Caco-2 (cell line): Measurements from ENCODE around the gene RAD51B. TPM values are rescaled to one million over a fixed set of nuclear protein-coding genes. Genes with fewer than 3 reads are reported as not detected.
A peak's percentile ranks its signal among the peaks of the same experiment; 100 is the strongest.

Experiments used
- BruUV-seq: library from RNA; stranded (reverse); fragments of 400-500 nt; replicated peaks from 2 replicates; lab custom pipeline; 2021; lab: Mats Ljungman, UMichigan
- CTCF ChIA-PET: fragments of 300-600 bp; sonication (Branson Sonifier 250); formaldehyde crosslinking; loops from one replicate; lab custom pipeline; 2022; ENCODE audit warnings: antibody characterized with exemption; lab: Charles Lee
- POLR2A ChIA-PET: fragments of 300-600 bp; sonication (Branson Sonifier 250); formaldehyde crosslinking; loops from one replicate; lab custom pipeline; 2022; ENCODE audit warnings: antibody characterized with exemption; lab: Charles Lee
- DNase-seq, 2 experiments: peaks; one replicate each; pipeline versions ENCODE4 v3.0.0 to v3.0.0-alpha.2; 2020 to 2022
- H3K27me3 ChIP-seq: replicated peaks from 2 replicates; pipeline ENCODE4 v1.6.0; 2011; ENCODE audit warnings: low read length; ENCODE audit not compliant: control insufficient read depth, insufficient read depth
- H3K36me3 ChIP-seq: 2 replicates; pipeline ENCODE4 v1.5.1; 2011; ENCODE audit warnings: low read length; ENCODE audit not compliant: control insufficient read depth, insufficient read depth
- H3K4me1 ChIP-seq: fragments of 250-450 bp; sonication (Bioruptor Pico); 2 replicates; pipeline ENCODE4 v1.5.1; 2020; ENCODE audit warnings: mild to moderate bottlenecking
- H3K4me3 ChIP-seq: 2 replicates; pipeline ENCODE4 v1.5.1; 2011; ENCODE audit warnings: low read depth, mild to moderate bottlenecking, control low read depth, low read length
- H3K9me3 ChIP-seq: fragments of 250-450 bp; sonication (Bioruptor Pico); 2 replicates; pipeline ENCODE4 v1.5.1; 2020; ENCODE audit warnings: mild to moderate bottlenecking, moderate library complexity
- H3K27ac Mint-ChIP-seq: one replicate; pipeline ENCODE4 v1.8.0; 2022; ENCODE audit warnings: mixed read lengths; ENCODE audit not compliant: unreplicated experiment
- H3K27me3 Mint-ChIP-seq: one replicate; pipeline ENCODE4 v1.8.0; 2022; ENCODE audit warnings: mixed read lengths; ENCODE audit not compliant: insufficient read depth, unreplicated experiment
- H3K36me3 Mint-ChIP-seq: one replicate; pipeline ENCODE4 v1.8.0; 2022; ENCODE audit warnings: mild to moderate bottlenecking, mixed read lengths; ENCODE audit not compliant: insufficient read depth, unreplicated experiment
- H3K4me1 Mint-ChIP-seq: one replicate; pipeline ENCODE4 v1.8.0; 2022; ENCODE audit warnings: low read depth, mixed read lengths; ENCODE audit not compliant: unreplicated experiment
- H3K4me3 Mint-ChIP-seq: one replicate; pipeline ENCODE4 v1.8.0; 2022; ENCODE audit warnings: mild to moderate bottlenecking, moderate library complexity, mixed read lengths; ENCODE audit not compliant: unreplicated experiment
- H3K9me3 Mint-ChIP-seq: one replicate; pipeline ENCODE4 v1.8.0; 2022; ENCODE audit warnings: mixed read lengths; ENCODE audit not compliant: unreplicated experiment
- intact Hi-C: fragments of 100-400 bp; cut with micrococcal nuclease; formaldehyde crosslinking; loops from one replicate; pipeline ENCODE4 v1.10.0; 2022; ENCODE audit not compliant: unreplicated experiment
- total RNA-seq: library from RNA; stranded (reverse); gene quantifications from 2 replicates; pipeline ENCODE4 v1.2.3, GENCODE V29; 2022
- TF ChIP-seq, protein P1 (sequence below), 2 experiments: fragments of 200-600 bp in 1 of 2; IDR thresholded peaks; 1 replicate in 1 of 2; 2 replicates in 1 of 2; pipeline versions ENCODE4 v1.5.1 to v1.8.0; 2011 to 2022; ENCODE audit warnings: antibody characterized with exemption in 1 of 2, control low read depth in 1 of 2, inconsistent platforms in 1 of 2, low read depth in 1 of 2, low read length in 1 of 2, mild to moderate bottlenecking in 1 of 2, moderate library complexity in 1 of 2; ENCODE audit not compliant: insufficient read depth in 1 of 2, severe bottlenecking in 1 of 2, unreplicated experiment in 1 of 2

RAD51B gene
- total RNA-seq, 1 experiment from 2014 or later, result 16.7 TPM

DNA sequence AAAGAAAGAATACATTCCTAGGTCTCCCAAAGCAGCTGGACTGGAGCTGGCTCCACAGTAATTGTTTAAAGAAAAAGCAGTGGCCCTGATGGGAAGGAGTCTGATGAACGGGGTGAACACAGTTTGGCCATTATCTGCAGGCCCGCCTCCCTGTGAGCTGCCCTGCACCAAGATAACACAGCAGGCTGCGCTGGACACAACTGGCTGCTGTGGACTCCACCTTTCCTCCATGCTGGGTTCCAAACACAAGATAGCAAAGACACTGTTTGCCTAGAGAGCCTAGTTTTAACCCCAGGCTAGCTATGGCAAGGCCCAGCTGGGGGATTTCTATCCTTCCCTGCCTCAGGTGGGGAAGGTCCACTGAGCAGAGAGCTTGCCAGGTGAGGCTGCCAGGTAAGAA lies 938.7 kb downstream of the RAD51B start:
- no peaks in the 10 kb centered on the region for H3K27me3 Mint-ChIP-seq
- no peak for DNase-seq
- no peak overlapping the region for H3K4me3 Mint-ChIP-seq
- ChIA-PET POLR2A (interaction anchor here (1.5 kb wide), 1 partner anchor 35 kb away, joined by 12 read pairs; the partner anchor contains the start of gene ZFP36L1), CTCF (interaction anchor here (0.6 kb wide), 1 partner anchor 1045 kb away, joined by 4 read pairs; no protein-coding TSS in a partner anchor)
- H3K27ac Mint-ChIP-seq, result peak overlapping the region; percentile 35
- no peaks in the 10 kb centered on the region for H3K9me3 ChIP-seq
- H3K9me3 Mint-ChIP-seq, result no peaks in the 10 kb centered on the region
- BruUV-seq, result no TSS peak
- no peaks in the 10 kb centered on the region for H3K27me3 ChIP-seq
- no peak overlapping the region for H3K4me3 ChIP-seq
- H3K4me1 ChIP-seq, result peaks cover 41% of the 10 kb centered on the region
- H3K36me3 ChIP-seq, result no peaks in the 10 kb centered on the region; the same call in 1 of the 2 replicates
- peaks cover 34% of the 10 kb centered on the region for H3K4me1 Mint-ChIP-seq
- intact Hi-C loops, result no loop called here
- TF ChIP-seq, protein P1, sequence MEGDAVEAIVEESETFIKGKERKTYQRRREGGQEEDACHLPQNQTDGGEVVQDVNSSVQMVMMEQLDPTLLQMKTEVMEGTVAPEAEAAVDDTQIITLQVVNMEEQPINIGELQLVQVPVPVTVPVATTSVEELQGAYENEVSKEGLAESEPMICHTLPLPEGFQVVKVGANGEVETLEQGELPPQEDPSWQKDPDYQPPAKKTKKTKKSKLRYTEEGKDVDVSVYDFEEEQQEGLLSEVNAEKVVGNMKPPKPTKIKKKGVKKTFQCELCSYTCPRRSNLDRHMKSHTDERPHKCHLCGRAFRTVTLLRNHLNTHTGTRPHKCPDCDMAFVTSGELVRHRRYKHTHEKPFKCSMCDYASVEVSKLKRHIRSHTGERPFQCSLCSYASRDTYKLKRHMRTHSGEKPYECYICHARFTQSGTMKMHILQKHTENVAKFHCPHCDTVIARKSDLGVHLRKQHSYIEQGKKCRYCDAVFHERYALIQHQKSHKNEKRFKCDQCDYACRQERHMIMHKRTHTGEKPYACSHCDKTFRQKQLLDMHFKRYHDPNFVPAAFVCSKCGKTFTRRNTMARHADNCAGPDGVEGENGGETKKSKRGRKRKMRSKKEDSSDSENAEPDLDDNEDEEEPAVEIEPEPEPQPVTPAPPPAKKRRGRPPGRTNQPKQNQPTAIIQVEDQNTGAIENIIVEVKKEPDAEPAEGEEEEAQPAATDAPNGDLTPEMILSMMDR (IDR thresholded peaks at IDR 0.05; ENCODE audit: insufficient read depth in 1 of 2, low read depth in 1 of 2, low read length in 1 of 2, severe bottlenecking in 1 of 2, unreplicated experiment in 1 of 2), result no peak
- H3K36me3 Mint-ChIP-seq, result no peaks in the 10 kb centered on the region

DNA sequence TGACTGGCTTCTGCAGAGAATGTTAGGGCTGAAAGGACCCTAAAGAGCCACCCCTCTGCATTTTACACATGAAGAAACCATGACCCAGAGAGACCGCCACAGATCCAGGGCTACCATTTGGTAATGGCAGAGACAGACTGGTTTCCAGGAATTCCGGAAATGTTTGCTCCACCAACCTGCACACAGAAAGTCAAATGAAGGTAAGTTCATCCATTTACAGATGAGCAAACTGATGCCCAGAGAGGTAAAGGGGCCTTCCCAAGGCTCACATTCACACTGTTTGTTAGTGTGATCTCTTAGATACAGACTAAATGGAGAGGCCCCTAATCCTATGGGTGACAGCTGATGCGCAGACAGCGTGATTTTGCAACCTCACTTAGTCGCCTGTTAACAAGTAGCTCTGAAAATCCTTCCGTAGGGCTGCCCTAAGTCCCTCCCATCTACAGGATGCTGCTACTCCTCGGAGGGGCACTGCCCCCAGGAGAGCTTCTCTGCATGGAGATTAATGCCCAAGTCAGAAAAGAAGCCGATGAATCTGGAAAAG lies 939.5 kb downstream of the RAD51B start:
- no peak for DNase-seq
- CTCF ChIA-PET, result interaction anchor here (0.7 kb wide), 1 partner anchor 57 kb away, joined by 3 read pairs; no protein-coding TSS in a partner anchor

DNA sequence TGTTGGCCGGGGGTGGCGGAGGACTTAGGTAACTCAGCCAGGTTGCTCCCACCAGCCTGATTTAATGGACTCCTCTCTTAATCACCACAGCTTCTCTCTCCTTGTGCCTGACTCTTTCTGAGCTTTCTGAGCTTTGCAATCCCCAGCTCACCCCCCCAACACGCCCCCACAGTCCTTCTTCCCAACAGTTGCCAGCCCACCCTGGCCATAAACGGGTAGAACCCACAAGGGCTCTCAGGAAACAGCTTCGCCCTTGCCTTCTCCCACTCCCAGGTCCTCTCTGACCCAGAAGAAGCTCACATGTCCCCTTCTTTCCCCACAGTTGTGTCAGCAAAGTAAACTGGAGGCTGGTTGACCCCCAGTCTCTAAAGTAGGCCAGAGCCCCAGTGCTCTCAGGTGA lies 940.4 kb downstream of the RAD51B start:
- H3K4me1 Mint-ChIP-seq, result peaks cover 39% of the 10 kb centered on the region
- no peaks in the 10 kb centered on the region for H3K36me3 Mint-ChIP-seq
- TF ChIP-seq, protein P1 (IDR thresholded peaks at IDR 0.05; ENCODE audit: insufficient read depth in 1 of 2, low read depth in 1 of 2, low read length in 1 of 2, severe bottlenecking in 1 of 2, unreplicated experiment in 1 of 2), result no peak
- DNase-seq, result no peak
- H3K27me3 Mint-ChIP-seq, result no peaks in the 10 kb centered on the region
- H3K27ac Mint-ChIP-seq, result no peak overlapping the region
- no peak overlapping the region for H3K4me3 ChIP-seq
- H3K36me3 ChIP-seq, result no peaks in the 10 kb centered on the region
- intact Hi-C loops, result loop anchor here (5.0 kb wide), 1 partner anchor 43 kb away; no protein-coding TSS in a partner anchor
- no TSS peak for BruUV-seq
- peaks cover 48% of the 10 kb centered on the region for H3K4me1 ChIP-seq
- H3K4me3 Mint-ChIP-seq, result no peak overlapping the region
- CTCF ChIA-PET, result no interaction called here
- POLR2A ChIA-PET, result no interaction called here
- no peaks in the 10 kb centered on the region for H3K9me3 Mint-ChIP-seq
- H3K27me3 ChIP-seq, result no peaks in the 10 kb centered on the region
- H3K9me3 ChIP-seq, result no peaks in the 10 kb centered on the region

More for the DNA sequence above, 939.5 kb downstream of the RAD51B start:
- Histone ChIP-seq H3K36me3 (no peaks in the 10 kb centered on the region; the same call in 1 of the 2 replicates), H3K9me3 (no peaks in the 10 kb centered on the region), H3K27me3 (no peaks in the 10 kb centered on the region), H3K4me3 (no peak overlapping the region), H3K4me1 (peaks cover 48% of the 10 kb centered on the region)
- H3K4me3 Mint-ChIP-seq, result no peak overlapping the region
- H3K27me3 Mint-ChIP-seq, result no peaks in the 10 kb centered on the region
- no TSS peak for BruUV-seq
- H3K36me3 Mint-ChIP-seq, result no peaks in the 10 kb centered on the region
- POLR2A ChIA-PET, result interaction anchor here (1.1 to 1.5 kb wide), 2 partner anchors 34 to 57 kb away, joined by 3 to 12 read pairs; partner anchors contain the start of gene ZFP36L1
- H3K27ac Mint-ChIP-seq, result no peak overlapping the region
- intact Hi-C loops, result no loop called here
- TF ChIP-seq, protein P1 (IDR thresholded peaks at IDR 0.05; ENCODE audit: insufficient read depth in 1 of 2, low read depth in 1 of 2, low read length in 1 of 2, severe bottlenecking in 1 of 2, unreplicated experiment in 1 of 2), result no peak
- peaks cover 39% of the 10 kb centered on the region for H3K4me1 Mint-ChIP-seq
- H3K9me3 Mint-ChIP-seq, result no peaks in the 10 kb centered on the region
